Neuron (in vitro differentiated cells): ENCODE data around the gene DRC1.

Source experiments
- H2AFZ ChIP-seq: one replicate; pipeline ENCODE4 v1.6.1; 2013; ENCODE audit warnings: low read depth, mild to moderate bottlenecking, inconsistent platforms, low read length, moderate library complexity
- H3K27me3 ChIP-seq: one replicate; pipeline ENCODE4 v1.6.1; 2013; ENCODE audit warnings: low read length; ENCODE audit not compliant: insufficient read depth
- H3K36me3 ChIP-seq: one replicate; pipeline ENCODE4 v1.6.1; 2013; ENCODE audit warnings: low read length; ENCODE audit not compliant: insufficient read depth
- H3K4me1 ChIP-seq: one replicate; pipeline ENCODE4 v1.6.1; 2013; ENCODE audit warnings: low read length; ENCODE audit not compliant: insufficient read depth
- H3K4me3 ChIP-seq: 2 replicates; pipeline ENCODE4 v1.5.1; 2013; ENCODE audit warnings: mild to moderate bottlenecking, low read length, moderate library complexity
- H3K9me3 ChIP-seq: one replicate; pipeline ENCODE4 v1.6.1; 2013; ENCODE audit warnings: low read length

The DRC1 gene

DNA sequence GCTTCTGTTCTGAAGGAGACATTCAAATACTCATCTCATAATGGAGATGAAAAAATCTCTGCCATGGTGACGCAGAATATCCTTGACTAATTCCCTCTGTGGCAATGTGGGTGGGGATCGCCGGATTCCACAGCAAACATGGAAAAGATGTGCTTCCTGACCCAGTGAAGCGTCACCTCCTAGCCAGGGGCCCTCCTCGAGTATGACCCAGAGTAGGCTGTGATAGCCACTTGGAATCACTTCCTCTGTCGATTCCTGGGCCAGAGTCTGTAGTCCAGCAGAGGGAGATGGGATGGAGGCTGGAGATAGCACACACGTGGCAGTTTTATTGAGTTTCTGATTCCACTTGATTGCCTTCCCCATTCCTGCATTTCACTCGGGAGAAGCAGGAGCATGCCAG lies 36.8 kb downstream of the DRC1 start:
- Histone ChIP-seq H3K9me3 (no peaks in the 10 kb centered on the region), H3K4me3 (no peak overlapping the region), H3K36me3 (no peaks in the 10 kb centered on the region), H3K4me1 (peaks cover 3% of the 10 kb centered on the region), H2AFZ (no peak overlapping the region), H3K27me3 (no peaks in the 10 kb centered on the region)

DNA sequence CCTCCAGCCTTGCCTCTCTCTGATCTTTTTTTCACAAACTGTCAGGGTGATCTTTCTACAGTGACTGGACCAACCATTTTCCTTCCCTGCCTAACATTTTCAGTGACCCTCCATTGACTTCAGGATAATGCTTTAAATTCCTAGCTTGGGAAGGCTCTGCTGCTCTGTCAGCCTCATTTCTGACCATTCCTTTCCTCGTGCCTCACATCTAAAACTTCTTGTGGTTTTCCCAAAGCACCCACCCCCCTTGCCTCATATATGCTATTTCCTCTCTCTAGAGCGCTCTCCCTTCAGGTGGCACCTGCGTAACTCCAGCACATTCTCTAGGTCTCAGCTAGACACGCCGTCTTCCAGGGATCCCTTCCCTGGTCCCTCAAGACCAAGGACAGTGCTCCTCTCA lies 37.2 kb downstream of the DRC1 start:
- H3K4me3 ChIP-seq = no peak overlapping the region
- no peak overlapping the region for H2AFZ ChIP-seq
- no peaks in the 10 kb centered on the region for H3K36me3 ChIP-seq
- H3K9me3 ChIP-seq = no peaks in the 10 kb centered on the region
- H3K27me3 ChIP-seq = no peaks in the 10 kb centered on the region
- H3K4me1 ChIP-seq = peaks cover 3% of the 10 kb centered on the region

DNA sequence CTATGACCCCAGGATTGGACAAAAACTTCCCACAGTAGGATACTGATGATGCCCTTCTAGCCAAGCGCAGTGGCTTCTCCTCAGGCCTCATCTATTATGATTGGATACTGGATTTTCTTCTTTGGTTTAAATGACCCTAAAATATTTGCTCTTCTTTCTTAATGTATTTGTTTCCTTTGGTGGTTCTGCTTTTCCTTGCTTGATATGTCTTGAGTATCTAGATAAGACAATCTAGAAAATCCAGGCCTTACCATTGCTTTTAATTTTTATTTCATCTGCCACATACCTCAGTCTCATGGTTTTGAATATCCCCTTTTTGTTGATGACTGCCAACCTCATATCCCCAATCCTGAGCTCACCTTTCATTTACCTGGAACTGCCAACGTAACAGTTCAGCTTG lies 40.6 kb downstream of the DRC1 start:
- peaks cover 3% of the 10 kb centered on the region for H3K4me1 ChIP-seq
- H3K27me3 ChIP-seq = no peaks in the 10 kb centered on the region
- H3K9me3 ChIP-seq = no peaks in the 10 kb centered on the region
- H3K36me3 ChIP-seq = no peaks in the 10 kb centered on the region
- no peak overlapping the region for H3K4me3 ChIP-seq
- H2AFZ ChIP-seq = no peak overlapping the region

DNA sequence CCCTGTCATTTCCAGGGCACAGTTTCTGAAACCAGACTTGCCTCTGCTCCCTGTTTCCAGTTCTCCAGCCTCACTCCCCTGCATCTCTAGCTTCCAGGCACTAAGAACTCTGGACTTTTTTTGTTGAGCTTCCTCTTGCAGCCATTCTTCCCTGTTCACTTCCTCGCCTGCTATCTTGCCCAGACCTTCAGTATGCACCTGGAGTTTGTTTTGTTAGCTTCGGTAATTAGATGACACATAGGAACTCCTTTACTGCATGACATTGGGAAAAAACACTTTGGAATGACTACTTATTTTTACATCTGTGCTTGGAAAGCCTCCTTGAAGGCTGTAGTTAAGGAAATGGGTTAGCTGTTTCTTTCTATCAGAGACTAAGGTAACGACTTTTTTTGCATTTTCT lies 41.0 kb downstream of the DRC1 start:
- Histone ChIP-seq H2AFZ (no peak overlapping the region), H3K27me3 (no peaks in the 10 kb centered on the region), H3K9me3 (no peaks in the 10 kb centered on the region), H3K36me3 (no peaks in the 10 kb centered on the region), H3K4me3 (no peak overlapping the region), H3K4me1 (peaks cover 3% of the 10 kb centered on the region)

DNA sequence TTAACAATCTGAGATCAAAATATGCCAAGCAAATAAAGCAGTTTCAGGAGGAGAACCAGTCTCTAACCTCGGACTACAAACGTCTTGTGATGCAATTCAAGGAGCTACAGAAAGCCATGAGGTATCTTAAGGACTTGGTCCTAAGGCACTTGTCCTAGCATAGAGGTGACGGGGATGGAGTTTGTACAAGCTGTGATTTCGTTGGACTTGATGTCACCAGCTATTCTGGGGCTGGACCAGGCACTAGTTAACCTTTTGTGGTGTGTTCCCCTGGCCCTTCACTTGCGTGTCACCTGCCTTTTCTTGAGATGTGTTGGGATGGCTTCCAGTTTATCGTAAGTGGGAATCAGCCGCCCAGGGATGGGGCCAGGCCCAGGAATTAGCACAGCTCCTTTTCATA lies 42.5 kb downstream of the DRC1 start:
- no peaks in the 10 kb centered on the region for H3K27me3 ChIP-seq
- no peak overlapping the region for H2AFZ ChIP-seq
- no peaks in the 10 kb centered on the region for H3K9me3 ChIP-seq
- H3K36me3 ChIP-seq = no peaks in the 10 kb centered on the region
- H3K4me1 ChIP-seq = no peaks in the 10 kb centered on the region
- no peak overlapping the region for H3K4me3 ChIP-seq

DNA sequence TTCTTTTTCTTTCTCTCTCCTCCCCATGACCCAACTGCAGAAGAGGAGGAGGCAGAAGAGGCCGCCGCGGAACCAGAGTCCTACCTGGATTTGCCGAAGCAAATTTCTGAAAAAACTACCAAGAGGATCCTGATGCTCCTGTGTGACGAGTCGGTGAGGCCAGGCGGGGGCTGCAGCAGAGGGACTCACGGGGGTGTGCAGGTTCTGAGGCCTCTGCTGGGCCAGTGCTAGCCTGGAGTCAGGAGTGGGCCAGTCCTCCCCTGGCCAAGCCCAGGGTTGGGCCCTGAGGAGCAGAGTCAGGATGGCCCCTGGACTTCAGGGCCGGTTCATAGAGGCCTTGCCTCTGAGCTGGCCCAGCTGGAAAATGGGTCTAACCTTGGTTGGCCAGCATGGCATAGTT lies 46.9 kb downstream of the DRC1 start:
- Histone ChIP-seq H3K4me1 (no peaks in the 10 kb centered on the region), H3K27me3 (no peaks in the 10 kb centered on the region), H2AFZ (no peak overlapping the region), H3K4me3 (no peak overlapping the region), H3K36me3 (no peaks in the 10 kb centered on the region), H3K9me3 (no peaks in the 10 kb centered on the region)

DNA sequence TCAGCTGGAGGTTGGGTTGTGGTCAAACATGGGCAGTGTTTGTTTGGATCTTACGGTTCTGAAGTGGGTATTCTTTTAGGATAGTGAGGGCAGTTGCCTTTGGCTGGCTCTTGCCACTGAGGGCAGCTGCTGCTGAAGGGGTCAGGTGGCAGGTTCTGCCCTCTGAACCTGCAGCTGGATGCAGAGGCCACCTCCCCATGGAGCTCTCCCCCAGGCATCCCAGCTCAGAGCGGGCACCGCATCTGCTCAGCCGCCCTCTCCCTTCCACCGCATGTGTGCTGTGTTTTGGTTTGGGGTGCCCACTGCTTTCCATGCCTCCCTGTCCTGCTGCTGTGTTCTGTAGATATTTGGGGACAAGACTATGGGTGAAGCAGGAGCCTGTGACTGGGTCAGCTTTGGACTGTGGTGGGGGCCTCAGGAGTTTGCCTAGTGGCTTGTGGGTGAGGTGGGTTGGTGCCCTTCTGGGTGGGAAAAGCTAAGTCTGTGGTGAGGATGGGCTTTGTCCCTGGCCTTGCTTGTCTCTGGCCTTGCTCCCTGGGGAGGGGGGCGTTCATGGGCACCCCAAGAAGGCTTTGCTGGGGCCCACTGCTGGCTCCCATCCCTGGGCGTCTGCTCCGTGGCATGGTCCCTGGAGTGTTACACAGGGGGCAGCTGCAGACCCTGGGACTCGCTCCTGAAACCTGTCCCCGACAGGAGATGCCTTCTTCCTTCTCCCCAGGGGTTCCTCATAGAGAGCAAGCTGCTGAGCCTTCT lies 47.7 kb downstream of the DRC1 start:
- H3K9me3 ChIP-seq = no peaks in the 10 kb centered on the region
- no peaks in the 10 kb centered on the region for H3K36me3 ChIP-seq
- no peaks in the 10 kb centered on the region for H3K27me3 ChIP-seq
- H2AFZ ChIP-seq = no peak overlapping the region
- no peaks in the 10 kb centered on the region for H3K4me1 ChIP-seq
- no peak overlapping the region for H3K4me3 ChIP-seq

DNA sequence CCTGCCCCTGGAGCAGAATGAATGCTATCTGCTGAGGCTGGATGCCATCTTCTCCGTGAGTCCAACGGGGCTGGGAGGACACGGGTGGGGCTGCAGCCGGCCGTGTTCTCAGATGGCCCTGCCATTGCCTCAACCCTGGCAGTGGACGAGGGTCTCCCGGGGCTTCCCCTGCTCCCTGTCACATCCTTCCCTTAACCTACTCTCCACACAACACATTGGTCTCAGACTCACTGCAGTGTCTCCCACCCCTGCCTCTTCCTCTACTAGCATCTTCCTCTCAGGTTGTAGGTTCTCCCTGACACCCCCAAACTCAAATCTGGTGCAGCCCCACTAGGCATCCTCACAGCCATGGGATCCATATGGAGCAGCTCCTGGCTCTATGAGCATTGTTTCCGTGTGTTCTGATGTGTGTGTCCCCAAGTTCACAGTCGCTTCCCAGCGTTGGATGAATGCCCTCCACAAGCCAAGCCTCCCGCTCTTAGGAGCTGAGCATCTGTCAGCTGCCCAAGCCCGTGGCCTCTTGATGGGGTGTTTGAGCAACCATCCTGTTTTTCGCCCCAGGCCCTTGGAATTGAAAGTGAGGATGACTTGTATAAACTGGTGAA lies 48.4 kb downstream of the DRC1 start:
- Histone ChIP-seq H3K36me3 (no peaks in the 10 kb centered on the region), H2AFZ (no peak overlapping the region), H3K9me3 (no peaks in the 10 kb centered on the region), H3K4me3 (no peak overlapping the region), H3K27me3 (no peaks in the 10 kb centered on the region), H3K4me1 (no peaks in the 10 kb centered on the region)

DNA sequence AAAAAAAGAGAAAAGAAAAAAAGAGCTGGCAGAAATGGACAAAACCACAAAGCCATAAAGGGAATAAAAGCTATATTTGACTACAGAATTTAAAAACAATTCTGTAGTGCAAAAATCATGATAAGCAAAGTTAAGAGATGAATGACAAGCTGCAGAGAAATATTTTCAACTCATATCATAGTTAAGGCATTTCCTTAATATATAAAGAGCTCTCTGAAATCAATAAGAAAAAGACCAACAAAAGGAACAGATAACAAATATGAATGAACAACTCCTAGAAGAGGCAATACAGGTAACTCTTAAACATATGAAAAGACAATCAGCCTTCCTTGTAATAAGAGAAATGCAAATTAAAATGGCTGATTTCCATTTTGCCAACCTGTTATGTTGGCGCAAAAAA lies 50.0 kb downstream of the DRC1 start:
- Histone ChIP-seq H3K27me3 (no peaks in the 10 kb centered on the region), H3K4me3 (no peak overlapping the region), H3K4me1 (peaks cover 4% of the 10 kb centered on the region), H3K36me3 (no peaks in the 10 kb centered on the region), H2AFZ (no peak overlapping the region), H3K9me3 (no peaks in the 10 kb centered on the region)

DNA sequence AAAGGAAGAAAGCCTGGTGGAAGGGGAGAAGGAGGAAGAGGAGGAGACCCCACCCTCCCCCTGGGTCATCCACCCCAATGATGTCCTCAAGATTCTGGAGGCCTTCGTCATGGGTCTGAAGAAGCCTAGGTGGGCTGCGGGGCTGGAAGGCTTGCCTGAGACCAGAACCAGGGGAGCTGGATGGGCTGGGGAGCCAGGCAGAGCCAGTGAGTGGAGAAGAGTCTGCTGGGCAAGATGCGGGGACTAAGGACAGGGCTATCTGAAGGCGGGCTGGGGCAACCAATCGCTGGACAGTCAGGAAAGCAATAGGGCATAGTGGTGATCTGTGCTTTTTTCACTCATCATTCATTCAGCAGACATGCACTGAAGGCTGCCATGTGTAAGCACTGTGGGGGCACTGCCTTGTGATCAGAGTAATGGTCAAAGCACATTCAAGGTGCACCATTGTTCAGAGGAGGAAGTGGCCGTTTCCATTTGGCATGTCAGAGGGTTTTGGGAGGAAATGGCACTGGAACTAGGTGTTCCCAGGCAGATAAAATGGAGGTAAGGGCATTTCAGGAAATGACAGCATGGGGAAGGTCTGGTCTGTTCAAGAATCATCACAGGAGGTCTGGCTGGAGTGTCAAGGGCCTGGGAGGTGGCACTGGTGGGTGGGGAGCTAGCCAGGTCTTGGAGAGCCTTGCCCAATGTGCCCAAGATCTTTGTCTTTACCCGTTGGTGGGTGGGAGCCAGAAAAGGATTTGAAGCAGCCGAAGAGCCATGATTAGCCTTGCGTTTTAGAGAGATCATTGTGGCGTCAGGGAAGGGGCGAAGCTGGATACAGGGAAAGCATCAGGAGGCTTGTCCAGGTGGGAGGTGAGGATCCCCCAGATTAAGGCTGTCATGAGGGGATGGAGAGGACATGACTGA lies 52.0 kb downstream of the DRC1 start:
- Histone ChIP-seq H3K36me3 (no peaks in the 10 kb centered on the region), H3K27me3 (no peaks in the 10 kb centered on the region), H3K4me3 (no peak overlapping the region), H3K4me1 (peaks cover 18% of the 10 kb centered on the region), H2AFZ (no peak overlapping the region), H3K9me3 (no peaks in the 10 kb centered on the region)

DNA sequence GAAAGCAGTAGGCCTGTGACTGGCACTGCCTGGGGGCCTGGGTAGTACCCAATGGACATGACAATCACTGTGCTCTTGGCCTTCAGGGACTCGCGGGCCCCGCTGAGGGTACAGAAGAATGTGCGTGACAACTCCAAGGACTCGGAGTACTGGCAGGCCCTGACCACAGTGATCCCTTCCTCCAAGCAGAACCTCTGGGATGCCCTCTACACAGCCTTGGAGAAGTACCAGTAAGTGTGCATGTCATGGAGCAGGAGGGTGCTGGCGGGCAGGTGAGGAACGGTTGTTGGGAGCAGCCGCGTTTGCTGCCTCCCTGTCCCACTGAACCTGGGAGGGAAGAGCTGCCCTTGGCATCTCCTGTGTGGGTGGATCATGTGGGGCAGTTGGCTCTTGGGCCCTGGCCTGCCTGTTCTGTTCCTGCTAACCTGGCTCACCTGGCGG lies 52.9 kb downstream of the DRC1 start:
- H2AFZ ChIP-seq = no peak overlapping the region
- no peaks in the 10 kb centered on the region for H3K36me3 ChIP-seq
- peaks cover 18% of the 10 kb centered on the region for H3K4me1 ChIP-seq
- H3K4me3 ChIP-seq = no peak overlapping the region
- no peaks in the 10 kb centered on the region for H3K9me3 ChIP-seq
- H3K27me3 ChIP-seq = no peaks in the 10 kb centered on the region

DNA sequence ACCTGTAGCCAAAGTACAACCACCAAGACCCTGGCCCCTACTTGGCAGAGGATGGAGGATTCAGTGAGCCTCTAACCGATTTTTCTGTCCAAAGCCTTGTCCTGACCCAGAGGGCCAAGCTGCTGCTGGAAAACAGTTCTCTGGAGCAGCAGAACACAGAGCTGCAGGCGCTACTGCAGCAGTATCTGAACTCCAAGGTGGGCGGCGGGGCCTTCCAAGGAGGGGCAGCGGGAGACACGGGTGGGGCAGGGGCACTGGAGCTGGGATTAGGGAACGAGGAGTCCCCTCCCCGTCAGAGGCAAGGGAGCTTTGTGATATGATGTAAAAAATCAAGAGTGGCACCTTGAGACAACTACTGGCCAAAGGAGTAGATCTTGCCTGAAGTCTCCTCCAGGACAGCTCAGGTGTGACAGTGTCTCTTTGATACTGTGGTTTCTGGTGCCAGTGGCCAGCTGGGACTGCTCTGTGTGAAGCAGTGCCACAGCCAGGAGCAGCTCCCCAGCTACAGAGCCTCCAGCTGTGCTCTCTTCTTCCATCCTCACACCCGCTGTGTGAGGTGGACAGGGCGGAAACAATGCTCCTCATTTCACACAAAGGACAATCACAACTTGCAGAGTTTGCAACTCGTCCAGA lies 53.4 kb downstream of the DRC1 start:
- H3K27me3 ChIP-seq = no peaks in the 10 kb centered on the region
- peaks cover 18% of the 10 kb centered on the region for H3K4me1 ChIP-seq
- no peaks in the 10 kb centered on the region for H3K36me3 ChIP-seq
- no peak overlapping the region for H3K4me3 ChIP-seq
- no peaks in the 10 kb centered on the region for H3K9me3 ChIP-seq
- H2AFZ ChIP-seq = no peak overlapping the region
